Astrocyte (in vitro differentiated cells and primary cell): ENCODE measurements around the gene IL4I1.

Source experiments
- EZH2 ChIP-seq: IDR thresholded peaks from 2 replicates; pipeline ENCODE4 v1.6.1; 2012; ENCODE audit warnings: mild to moderate bottlenecking, low read length, inconsistent platforms; ENCODE audit not compliant: insufficient read depth
- TF ChIP-seq, protein P1 (sequence below): IDR thresholded peaks from 2 replicates; pipeline ENCODE4 v1.5.1; 2011; ENCODE audit warnings: low read depth, mild to moderate bottlenecking, inconsistent platforms, low read length, moderate library complexity; ENCODE audit not compliant: insufficient read depth

DNA sequence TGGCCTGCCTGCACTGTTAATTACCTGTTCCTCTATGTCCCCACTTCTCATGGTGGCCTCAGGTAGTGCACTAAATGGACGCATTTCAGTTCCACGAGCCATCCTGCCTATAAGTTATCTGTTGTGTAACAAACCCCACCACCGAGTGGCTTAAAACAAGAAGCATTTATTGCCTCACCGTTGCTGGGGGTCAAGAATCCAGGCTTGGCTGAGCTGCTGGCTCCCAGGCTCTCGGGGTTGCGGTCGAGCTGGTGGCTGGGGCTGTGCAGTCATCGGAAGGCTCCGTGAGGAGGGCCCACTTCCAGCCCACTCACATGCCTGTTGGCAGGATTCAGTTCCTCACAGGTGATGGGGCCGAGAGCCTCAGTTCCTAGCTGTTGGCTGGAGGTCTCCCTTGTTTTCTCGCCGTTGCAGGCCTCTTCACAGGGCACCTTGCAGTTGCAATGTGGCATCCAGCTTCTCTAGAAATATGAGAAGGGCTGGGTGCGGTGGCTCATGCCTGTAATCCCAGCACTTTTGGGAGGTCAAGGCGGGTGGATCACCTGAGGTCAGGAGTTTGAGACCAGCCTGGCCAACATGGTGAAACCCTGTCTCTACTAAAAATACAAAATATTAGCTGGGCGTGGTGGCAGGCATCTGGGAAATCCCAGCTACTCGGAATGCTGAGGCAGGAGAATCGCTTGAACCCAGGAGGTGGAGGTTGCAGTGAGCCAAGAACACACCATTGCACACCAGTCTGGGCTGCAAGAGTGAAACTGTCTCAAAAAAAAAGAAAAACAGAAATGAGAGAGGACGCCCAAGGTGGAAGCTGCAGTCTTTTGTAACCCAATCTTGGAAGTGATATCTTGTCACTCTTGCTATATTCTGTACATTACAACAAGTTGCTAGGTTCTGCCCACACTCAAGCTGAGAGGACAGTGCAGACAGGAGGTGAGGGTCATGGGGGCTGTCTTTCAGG lies 52.3 kb downstream of the IL4I1 start:
- TF ChIP-seq, protein P1, sequence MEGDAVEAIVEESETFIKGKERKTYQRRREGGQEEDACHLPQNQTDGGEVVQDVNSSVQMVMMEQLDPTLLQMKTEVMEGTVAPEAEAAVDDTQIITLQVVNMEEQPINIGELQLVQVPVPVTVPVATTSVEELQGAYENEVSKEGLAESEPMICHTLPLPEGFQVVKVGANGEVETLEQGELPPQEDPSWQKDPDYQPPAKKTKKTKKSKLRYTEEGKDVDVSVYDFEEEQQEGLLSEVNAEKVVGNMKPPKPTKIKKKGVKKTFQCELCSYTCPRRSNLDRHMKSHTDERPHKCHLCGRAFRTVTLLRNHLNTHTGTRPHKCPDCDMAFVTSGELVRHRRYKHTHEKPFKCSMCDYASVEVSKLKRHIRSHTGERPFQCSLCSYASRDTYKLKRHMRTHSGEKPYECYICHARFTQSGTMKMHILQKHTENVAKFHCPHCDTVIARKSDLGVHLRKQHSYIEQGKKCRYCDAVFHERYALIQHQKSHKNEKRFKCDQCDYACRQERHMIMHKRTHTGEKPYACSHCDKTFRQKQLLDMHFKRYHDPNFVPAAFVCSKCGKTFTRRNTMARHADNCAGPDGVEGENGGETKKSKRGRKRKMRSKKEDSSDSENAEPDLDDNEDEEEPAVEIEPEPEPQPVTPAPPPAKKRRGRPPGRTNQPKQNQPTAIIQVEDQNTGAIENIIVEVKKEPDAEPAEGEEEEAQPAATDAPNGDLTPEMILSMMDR: no peak
- no peak for TF ChIP-seq EZH2
